GM21723 (cell line): Measurements from ENCODE around the gene RNF14.
A peak's percentile ranks its signal among the peaks of the same experiment; 100 is the strongest.
"Not testable (repeated sequence)": the region's sequence is repeated elsewhere in the genome, so short reads cannot be mapped to it uniquely, and the experiment has no call there.

Experiments
- ATAC-seq: cut with Tn5 transposase; IDR thresholded peaks from one replicate; pipeline ENCODE4 v1.9.1; 2021; ENCODE audit warnings: mild to moderate bottlenecking, moderate library complexity; ENCODE audit not compliant: unreplicated experiment

RNF14 gene, protein sequence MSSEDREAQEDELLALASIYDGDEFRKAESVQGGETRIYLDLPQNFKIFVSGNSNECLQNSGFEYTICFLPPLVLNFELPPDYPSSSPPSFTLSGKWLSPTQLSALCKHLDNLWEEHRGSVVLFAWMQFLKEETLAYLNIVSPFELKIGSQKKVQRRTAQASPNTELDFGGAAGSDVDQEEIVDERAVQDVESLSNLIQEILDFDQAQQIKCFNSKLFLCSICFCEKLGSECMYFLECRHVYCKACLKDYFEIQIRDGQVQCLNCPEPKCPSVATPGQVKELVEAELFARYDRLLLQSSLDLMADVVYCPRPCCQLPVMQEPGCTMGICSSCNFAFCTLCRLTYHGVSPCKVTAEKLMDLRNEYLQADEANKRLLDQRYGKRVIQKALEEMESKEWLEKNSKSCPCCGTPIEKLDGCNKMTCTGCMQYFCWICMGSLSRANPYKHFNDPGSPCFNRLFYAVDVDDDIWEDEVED

DNA sequence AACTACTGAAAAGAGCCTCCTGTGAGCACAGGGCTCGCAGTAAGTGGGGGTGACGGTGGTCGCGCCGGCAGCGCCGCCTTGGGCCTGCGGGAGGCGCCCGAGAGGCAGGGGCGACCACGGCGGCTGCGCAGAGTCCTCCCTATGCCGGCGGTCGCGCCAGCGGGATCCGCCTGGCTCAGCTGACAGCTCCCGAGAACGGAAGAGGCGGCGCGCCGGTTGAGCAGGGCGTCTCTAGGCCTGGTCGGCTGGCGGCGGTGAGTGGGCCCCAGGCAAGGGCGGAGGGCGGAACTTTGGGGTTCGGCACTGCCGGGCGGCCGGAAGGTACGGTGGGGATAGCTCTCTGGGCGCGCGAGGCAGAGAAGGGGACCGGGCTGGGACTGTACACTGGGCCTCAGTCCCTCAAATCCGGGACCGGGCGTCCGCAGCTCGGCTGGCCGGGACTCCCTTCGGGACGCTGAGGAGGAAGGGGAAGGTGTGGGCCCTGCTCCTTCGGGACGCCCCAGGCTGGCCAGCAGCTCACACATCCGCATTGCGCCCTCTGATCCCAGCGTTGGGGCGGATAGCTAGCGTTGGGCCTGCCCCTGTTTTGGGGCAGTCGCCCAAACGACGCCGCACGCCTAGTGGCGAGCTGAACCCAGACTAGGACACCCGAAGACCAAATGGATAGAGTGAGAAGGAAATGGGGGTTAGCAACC, at the start of gene RNF14:
RNF14 (plus strand) TSS at position 192 of the 695 bp plus-strand sequence. CDS start 4,484 bp downstream, outside the sequence.
- peak; percentile 95 for ATAC-seq

DNA sequence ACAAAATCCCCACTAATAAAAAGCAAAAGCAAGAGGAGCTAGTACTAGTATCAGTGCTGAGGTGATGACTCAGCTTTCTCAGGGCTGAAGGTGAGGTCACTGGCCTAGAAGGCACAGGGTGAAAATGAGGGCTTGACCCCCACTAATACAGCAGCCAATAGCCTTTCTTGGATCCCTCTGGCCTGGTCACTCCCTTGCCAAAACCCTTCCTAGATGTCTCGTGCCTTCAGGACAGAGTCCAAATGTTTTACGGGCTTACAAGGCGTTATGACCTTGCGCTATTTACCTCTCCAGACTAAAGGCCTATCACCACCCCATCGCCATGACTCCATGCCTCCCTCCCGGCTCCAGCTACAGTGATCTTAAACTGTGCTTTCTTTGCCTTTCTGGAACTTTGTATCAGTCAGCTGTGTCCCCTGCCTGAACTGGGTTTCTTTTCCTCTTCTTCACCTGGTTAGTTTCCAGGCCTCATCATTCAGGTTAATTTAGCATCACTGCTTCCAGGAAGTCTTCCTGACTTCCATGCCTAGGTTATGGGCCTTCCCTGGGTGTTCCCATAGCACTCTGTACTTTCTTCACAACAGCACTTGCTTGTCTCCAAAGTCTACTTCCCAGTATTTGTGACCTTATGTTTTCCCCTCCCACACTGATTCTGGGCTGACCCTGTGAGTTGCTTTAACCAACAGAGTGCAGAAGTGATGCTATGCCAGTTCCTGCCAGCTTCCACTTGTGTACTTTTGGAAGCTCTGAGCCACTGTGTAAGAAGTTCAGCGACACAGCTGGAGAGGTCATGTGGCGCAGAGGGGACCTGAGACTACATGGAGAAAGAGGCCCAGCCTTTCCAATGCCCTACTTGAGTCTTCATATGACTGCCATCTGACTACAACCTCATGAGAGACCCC, 49.4 kb upstream of the RNF14 start:
- no peak for ATAC-seq

DNA sequence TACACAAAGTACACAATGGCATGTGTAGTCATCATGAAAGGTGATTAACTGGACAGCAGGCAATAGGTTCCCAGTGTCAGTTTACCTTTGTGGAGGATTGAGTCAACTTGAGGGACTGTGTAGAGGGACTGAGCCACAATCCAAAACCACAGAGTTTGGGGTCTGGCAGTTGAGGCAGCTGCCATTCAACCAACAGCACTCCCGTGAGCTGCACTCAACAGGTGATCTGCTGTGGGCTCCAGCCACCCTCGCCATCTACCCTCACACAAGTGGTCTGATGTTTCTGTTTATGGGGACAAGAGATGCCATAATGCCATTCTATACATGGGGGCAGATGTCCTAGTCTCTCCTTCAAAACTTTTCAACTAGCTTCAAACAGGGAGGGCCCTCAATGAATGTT, 48.1 kb upstream of the RNF14 start:
- no peak for ATAC-seq

DNA sequence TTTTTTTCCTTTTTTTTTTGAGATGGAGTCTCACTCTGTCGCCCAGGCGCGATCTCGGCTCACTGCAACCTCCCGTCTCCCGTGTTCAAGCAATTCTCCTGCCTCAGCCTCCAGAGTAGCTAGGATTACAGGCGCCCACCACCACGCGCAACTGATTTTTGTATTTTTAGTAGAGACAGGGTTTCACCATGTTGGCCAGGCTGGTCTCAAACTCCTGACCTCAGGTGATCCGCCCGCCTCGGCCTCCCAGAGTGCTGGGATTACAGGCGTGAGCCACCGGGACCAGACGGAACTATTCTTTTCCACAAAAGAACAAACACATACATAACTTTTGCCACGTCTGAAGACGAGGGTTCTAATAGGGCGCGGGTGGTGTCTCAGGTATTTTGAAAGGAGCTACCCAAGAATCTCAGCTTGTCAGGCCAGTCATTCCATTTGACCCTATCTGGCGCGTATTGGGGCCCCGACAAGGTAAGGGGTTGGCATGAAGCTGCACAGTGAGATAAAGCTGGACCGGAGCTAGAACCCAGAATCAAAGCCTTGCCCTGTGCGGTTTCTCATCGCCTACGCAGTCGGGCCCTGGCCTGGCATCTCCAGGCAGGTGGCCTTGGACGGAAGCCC, 46.0 kb upstream of the RNF14 start:
- not testable (repeated sequence) for ATAC-seq

DNA sequence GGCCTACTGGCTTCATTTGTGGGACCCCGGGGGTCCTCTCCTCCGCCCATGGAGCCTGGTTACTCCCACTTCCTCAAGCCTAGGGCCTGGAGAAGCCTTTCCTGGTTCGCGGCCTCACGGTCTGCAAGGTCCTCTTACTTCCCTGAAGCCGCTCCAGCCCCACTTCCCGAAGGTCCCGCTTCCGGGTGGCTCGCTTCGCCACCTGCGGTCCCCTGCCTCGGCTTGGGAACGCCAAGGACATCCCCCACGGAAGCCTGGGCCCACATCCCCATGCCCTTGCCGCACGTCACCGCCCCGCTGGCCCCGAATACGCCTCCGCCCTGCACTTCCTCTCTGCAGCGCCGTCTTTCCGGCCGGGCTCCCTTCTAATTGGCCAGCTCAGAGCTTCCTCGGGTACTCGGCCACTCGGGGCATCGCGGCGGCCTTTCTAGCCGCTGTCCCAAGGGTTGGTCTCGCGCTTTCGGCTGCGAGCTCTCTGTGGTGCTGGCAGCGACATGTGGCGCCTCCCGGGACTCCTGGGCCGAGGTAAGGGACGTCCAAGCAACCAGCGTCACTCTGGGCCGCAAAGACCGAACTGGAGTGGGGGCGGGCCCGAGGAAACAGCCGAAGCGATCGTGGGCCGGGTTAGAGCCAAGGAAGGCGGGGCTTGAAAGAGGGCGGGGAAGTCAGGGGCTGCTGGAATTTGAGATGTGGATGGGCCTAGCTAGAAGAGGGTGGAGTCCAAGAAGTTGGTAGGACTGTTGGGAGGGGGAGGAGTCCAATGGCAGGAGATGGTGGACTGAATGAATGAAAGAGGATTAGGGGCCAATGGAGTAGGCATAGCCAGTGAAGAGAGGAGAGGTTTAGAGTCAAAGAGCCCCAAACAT, 45.2 kb upstream of the RNF14 start, which contains the start of gene DELE1:
DELE1 (plus strand) TSS at position 424 of the 866 bp plus-strand sequence; CDS start at position 495, 71 bp downstream.
- peak; percentile 99 for ATAC-seq

DNA sequence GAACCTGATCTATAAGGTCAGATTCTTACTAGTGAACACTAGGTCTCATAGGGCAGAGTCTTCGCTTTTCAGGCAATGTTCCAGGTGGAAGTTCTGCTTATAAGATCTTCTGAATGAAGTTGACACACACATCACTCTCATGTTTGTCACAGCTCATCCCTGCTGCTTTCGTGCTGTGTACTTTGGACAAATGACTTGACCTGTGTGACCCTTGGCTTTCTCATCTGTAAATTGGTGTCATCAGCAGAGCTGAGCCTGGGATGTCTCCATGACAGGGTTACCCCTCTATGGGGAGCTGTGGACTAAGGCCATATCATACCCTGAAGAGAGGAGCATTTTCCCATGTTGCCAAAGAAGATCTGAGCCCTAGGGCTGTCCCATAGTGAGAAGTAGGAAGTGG, 42.5 kb upstream of the RNF14 start:
- no peak for ATAC-seq

DNA sequence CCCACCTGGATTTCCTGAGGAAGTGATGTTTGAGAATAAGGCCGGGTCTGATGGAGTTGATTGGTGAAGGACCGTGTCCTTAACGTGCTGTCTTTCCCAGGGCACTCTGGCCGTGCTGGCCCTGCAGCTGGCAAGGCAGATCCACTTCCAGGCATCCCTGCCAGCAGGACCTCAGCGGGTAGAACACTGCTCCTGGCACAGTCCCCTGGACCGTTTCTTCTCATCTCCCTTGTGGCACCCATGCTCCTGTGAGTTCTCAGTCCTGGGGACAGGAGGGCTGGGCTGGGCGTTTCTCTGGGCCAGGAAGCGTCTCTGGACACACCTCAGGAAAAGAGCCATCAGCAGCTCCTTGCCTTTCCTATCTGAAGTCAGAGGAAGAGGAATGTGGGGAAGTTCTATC, 40.9 kb upstream of the RNF14 start:
- no peak for ATAC-seq

DNA sequence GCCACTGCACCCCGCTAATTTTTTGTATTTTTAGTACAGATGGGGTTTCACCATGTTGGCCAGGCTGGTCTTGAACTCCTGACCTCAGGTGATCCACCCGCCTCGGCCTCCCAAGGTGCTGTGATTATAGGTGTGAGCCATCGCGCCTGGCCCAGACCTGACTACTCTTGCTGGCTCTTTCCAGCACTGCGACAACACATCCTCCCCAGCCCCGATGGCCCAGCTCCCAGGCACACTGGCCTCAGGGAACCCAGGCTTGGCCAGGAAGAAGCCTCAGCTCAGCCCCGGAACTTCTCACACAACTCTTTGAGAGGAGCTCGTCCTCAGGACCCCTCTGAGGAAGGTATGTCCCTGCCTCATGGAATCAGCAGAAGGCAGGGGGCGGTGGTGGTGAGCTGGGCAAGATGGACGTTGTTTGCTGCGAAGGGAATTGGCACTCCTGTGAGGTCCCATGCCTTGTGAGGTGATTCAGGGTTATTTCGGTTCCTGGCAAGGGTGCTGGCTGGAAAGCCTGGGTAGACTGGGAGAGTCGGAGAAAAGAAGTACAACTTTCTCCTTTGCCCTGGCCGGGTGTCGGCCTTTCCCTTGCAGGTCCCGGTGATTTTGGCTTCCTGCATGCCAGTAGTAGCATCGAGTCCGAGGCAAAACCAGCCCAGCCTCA, 39.4 kb upstream of the RNF14 start:
- no peak for ATAC-seq

DNA sequence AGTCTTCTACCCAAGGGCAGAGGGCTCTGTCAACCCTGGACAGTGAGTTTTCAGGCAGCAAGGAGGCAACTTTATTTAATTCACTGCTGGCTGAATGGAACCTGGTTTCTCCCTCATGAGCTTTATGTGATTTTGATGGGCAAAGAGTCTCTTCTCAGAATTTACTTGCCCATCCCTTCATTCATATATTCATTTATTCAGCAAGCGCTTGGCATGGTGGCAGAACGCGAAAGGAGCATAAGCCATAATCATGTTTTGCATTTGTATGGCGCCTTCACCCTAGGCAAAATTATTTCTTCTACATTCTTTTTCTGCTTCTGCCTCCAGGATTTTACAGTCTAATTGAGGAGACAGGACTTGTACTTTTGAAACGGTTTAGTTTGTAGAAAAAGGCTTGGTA, 37.2 kb upstream of the RNF14 start:
- no peak for ATAC-seq

DNA sequence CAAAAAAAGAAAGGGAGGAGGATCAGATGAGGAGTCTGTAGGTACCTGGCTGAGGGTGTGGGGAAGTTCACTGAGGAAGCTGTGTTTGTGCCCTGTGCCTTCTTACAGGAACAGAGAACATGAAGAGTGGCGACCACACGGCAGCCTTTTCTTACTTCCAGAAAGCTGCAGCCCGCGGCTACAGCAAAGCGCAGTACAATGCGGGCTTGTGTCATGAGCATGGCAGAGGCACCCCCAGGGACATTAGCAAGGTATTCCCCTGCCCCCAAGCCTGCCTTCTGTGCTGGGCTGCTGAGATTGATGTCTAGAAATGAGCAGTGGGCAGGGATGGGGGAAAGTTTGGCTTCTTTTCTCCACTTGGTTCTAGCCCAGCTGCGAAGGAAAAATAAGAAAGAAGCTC, 35.8 kb upstream of the RNF14 start:
- no peak for ATAC-seq

DNA sequence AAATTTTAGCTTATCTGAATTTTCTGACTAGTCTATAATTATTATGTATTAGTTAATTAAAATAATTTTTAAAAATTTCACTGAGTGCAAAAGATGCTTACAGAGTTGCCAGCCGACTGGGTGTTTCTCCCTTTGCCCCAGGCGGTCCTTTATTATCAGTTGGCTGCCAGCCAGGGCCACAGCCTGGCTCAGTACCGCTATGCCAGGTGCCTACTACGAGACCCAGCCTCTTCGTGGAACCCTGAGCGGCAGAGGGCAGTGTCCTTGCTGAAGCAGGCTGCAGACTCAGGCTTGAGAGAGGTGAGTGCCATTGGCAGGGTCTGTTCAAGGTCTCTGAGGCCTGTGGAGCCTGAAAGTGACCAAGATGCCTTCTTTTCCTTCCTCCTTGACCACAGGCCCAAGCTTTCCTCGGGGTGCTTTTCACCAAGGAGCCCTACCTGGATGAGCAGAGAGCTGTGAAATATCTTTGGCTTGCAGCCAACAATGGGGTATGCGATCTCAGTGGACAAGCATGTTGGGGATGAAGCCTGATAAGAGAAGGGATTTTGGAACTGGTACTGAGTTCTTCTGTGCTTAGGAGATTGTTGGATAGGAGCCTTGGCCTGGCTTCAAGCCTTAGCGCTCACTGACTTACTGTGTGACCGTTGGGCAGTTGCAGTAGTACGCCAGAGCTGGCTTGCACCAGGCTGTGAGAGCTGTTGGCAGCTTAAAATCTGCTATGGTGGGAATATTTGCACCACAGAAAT, 34.6 kb upstream of the RNF14 start:
- no peak for ATAC-seq

DNA sequence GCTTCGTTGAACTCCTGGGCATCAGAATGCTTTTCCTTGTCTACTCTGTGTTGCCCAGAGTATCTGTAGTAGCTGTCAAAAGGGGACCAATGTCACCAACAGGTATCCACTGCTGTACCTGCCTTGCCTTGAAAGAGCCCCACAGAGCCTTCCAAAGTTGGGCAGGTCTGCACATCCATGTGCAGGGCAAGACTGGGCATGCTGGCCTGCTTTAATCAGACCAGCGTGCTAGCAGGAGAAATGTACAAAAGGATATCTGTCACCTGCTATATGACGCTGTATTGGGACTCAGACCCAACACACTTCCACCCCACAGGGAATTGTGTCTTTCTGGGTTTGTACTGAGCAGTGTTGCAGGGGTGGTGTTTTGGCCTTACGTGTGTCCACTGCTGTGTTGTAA, 33.4 kb upstream of the RNF14 start:
- no peak for ATAC-seq

DNA sequence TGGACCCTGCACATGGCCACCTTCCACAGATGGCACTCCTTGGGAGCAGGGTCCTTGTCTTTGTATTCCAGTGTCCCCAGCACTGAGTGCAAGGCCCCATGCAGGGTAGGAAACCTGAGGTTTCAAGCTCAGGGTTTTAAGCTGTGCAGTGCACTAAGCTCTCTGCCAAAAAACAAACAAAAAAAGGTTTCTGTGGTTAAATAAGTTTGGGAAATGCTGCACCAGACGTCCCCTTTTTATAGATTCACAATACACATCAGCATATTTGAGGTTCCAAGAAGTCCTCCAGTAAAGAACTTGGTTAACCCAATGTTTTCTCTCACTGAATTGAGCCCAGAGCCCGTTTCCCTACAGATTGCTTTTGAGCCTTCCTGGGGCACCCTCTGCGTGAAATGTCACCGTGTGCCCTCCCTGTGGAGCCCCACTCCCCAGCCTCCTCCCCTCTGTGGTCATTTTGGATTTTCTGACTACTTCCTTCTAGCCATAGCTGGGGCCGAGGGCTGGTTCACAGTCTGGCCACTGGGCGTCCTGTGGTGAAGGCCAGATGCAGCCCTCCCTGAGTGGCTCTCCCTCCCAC, 28.1 kb upstream of the RNF14 start:
- no peak for ATAC-seq

DNA sequence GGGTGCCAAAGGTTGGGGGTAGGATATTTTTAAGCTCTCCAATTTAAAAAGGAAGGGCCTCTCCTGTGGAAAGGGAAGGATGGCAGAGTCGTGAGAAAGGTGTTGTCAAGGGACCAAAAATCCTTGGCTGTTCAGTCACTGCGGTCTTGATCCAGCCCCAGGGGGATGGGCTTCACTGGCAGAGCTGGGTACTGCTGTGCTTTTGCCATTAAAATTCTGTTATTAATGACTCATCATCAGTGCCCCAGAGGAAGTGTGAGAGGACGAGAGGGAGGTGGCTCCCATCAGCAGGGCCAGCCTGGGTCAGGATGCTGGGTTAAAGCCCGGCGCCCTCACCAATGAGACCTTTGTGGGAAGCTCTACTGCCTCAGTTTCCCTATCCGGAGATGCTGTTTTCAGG, 27.6 kb upstream of the RNF14 start:
- no peak for ATAC-seq

DNA sequence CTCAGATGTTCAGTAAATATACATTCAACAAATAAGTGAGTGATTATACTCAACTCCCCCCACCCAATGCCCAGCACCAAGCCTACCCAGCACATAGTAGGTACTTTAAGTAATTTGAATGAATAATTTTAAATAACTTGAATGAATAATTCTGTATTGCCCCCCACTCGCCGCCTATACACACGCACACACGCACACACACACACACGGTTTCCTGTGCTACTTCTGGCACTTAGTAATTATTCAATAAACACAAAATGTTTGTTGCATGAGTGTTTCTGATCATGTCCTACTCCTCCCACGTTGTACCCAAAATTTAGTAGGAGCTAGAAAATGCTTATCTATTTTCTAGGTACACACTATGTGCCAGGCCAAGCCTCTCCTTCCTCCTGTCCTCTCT, 27.1 kb upstream of the RNF14 start:
- no peak for ATAC-seq

DNA sequence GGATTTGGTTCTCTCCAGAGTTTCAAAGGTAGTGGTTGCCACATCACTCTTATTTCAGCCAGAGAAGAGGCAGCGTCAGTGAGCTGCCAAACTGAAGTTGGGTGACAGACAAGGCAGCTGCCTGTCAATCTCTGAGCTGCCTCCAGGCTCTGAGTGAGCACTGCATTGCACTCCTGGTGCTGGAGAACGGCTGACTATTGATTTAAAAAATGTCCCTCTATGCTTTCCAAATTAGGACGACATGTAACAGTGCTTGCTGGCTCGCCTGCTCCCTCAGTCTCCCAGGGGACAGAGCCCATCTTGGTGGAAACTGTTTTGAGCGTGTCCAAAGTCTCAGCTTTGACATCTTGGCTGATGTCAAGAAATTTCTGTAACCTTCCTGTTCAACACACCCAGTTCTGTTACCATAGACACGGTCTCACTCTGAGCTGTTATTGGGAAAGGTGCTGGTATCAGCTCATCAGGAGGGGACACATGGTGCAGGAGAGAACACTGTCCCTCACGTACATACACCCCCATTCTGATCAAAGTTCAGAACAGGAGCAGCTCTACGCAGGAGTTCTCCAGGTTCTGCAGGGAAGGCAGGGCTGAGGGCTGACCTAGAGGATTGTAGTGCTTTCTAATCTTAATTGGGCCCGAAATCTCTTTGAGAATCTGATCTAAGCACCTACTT, 26.6 kb upstream of the RNF14 start:
- no peak for ATAC-seq

DNA sequence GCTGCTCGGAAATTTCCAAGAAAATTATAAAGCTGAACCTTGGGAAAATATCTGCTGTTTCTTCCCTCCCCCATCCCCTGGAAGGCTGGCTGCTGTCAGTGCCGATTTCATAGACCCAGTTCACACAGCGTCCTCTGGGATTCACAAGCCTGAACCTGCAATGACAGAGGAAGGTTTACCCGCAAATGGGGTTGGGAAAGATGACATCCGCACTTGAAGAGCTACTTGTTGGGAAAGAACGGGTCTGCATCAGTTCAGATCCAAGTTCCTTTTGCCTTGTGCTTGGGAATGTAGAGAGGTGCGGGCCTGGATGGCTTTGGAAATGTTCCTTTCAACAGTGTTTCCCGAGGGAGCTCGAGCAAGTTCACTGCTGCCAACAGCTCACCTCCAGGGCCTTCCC, 24.8 kb upstream of the RNF14 start:
- ATAC-seq, result no peak
